Peyer's patch (tissue), 4 donors: ENCODE measurements around the gene MYADM. TPM values are rescaled to one million over a fixed set of nuclear protein-coding genes. Genes with fewer than 3 reads are reported as not detected.
"Not testable (repeated sequence)": the region's sequence is repeated elsewhere in the genome, so short reads cannot be mapped to it uniquely, and the experiment has no call there.

ENCODE experiments used
- DNase-seq, 3 donors: peaks; one replicate each; pipeline ENCODE4 v3.0.0-alpha.2; 2017 to 2019
- H3K27ac ChIP-seq, 4 donors: fragments of 200-600 bp; sonication (generic); one replicate each; pipeline ENCODE4 v1.5.1; 2016 to 2019
- H3K27me3 ChIP-seq, 2 donors: fragments of 200-600 bp; sonication (generic); one replicate each; pipeline ENCODE4 v1.5.1; 2019
- H3K36me3 ChIP-seq, 3 donors: fragments of 200-600 bp; sonication (generic); one replicate each; pipeline ENCODE4 v1.5.1; 2016 to 2019
- H3K4me1 ChIP-seq, 4 donors: fragments of 200-600 bp; sonication (generic); one replicate each; pipeline ENCODE4 v1.5.1; 2016 to 2019
- H3K4me3 ChIP-seq, 4 donors: fragments of 200-600 bp; sonication (generic); 1 replicate in 3 of 4; 2 replicates in 1 of 4; pipeline ENCODE4 v1.5.1; 2016 to 2019; ENCODE audit warnings: mild to moderate bottlenecking in 1 of 4
- H3K9me3 ChIP-seq, 4 donors: fragments of 200-600 bp; sonication (generic); one replicate each; pipeline ENCODE4 v1.5.1; 2016 to 2019; ENCODE audit warnings: mild to moderate bottlenecking in 1 of 4
- POLR2A ChIP-seq, 2 donors: fragments of 450-650 bp; IDR thresholded peaks; one replicate each; pipeline ENCODE4 v1.5.1; 2017; ENCODE audit warnings: antibody characterized with exemption in 2 of 2, mild to moderate bottlenecking in 2 of 2, moderate library complexity in 2 of 2
- total RNA-seq, 4 donors: library from RNA; depleted of rRNA; stranded (reverse); fragments of >200 nt; gene quantifications; one replicate each; pipeline ENCODE4 v1.1.0, GENCODE V29; 2016
- TF ChIP-seq, protein P1 (sequence below), 6 experiments: fragments of 450-650 bp in 4 of 6; fragments of 200-600 bp in 2 of 6; sonication (generic) in 1 of 6; IDR thresholded peaks; one replicate each; pipeline ENCODE4 v1.5.1; 2017 to 2019; ENCODE audit warnings: antibody characterized with exemption in 6 of 6, mild to moderate bottlenecking in 3 of 6, moderate library complexity in 1 of 6

Gene MYADM
- total RNA-seq, 4 donors from 2014 or later, result 11.4 to 52.8 (median 32.5) TPM

DNA sequence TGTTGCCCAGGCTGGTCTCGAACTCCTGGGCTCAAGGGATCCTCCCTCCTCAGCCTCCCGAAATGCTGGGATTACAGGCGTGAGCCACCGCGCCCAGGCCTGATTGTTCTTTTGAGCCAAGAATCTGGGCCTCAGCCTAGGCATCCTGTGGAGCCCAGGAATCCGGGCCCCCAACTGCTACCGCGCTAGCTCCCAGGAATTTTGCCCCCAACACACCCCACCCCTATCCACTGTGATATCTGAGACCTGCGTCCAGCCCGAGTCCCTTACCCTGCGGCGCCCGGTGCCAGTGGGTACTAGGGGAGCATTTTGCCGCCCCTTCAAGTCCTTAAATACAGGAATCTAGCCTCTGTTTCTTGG is 838 bp upstream of the MYADM start:
- H3K4me3 ChIP-seq, result peak overlapping the region; percentile 58 to 73 (median 69)
- no peaks in the 10 kb centered on the region for H3K27me3 ChIP-seq
- H3K9me3 ChIP-seq, result no peaks in the 10 kb centered on the region
- peaks cover 0 to 41% (median 1%) of the 10 kb centered on the region in 4 donors for H3K4me1 ChIP-seq
- DNase-seq, result no peak
- TF ChIP-seq, protein P1, sequence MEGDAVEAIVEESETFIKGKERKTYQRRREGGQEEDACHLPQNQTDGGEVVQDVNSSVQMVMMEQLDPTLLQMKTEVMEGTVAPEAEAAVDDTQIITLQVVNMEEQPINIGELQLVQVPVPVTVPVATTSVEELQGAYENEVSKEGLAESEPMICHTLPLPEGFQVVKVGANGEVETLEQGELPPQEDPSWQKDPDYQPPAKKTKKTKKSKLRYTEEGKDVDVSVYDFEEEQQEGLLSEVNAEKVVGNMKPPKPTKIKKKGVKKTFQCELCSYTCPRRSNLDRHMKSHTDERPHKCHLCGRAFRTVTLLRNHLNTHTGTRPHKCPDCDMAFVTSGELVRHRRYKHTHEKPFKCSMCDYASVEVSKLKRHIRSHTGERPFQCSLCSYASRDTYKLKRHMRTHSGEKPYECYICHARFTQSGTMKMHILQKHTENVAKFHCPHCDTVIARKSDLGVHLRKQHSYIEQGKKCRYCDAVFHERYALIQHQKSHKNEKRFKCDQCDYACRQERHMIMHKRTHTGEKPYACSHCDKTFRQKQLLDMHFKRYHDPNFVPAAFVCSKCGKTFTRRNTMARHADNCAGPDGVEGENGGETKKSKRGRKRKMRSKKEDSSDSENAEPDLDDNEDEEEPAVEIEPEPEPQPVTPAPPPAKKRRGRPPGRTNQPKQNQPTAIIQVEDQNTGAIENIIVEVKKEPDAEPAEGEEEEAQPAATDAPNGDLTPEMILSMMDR (IDR thresholded peaks at IDR 0.05), result no peak
- TF ChIP-seq POLR2A (IDR thresholded peaks at IDR 0.05), result no peak
- peaks cover 0 to 6% (median 0%) of the 10 kb centered on the region in 3 donors for H3K36me3 ChIP-seq
- H3K27ac ChIP-seq, result peak overlapping the region; percentile 72 to 93 (median 80)

DNA sequence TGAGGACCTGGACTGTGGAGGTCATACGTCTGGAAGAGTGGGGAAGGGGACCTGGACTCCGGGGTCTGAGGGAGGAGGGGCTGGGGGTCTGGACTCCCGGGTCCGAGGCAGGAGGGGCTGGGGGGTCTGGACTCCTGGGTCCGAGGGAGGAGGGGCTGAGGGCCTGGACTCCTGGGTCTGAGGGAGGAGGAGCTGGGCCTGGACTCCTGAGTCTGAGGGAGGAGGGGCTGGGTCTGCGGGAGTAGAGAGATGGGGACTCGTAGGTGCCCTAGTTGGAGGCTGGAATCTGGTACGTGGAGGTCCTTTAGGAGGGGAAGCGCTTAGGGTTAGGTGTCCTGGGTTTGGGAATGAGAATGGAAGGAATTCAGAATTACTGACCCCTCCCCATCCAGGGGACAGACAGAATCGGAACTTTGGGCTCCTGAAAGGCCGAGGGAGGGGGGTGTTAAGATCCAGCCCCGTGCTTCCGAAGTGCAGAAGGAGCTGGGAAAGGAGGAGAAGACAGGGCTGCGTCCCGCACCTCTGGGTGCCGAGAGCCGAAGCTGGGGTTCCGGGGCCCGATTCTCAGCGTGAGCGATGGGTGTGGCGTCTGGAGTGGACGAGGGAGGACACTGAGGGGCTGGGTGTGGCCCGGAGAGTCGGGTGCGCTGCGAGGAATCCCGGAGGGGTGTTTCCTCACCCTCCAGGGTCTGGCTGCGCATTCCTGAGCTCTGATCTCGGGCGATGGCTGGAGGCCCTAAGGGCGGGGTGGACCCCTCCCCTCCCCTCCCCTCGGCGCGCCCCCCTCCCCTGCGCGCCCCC is 608 bp downstream of the MYADM start:
- no peaks in the 10 kb centered on the region for H3K9me3 ChIP-seq
- no peak for TF ChIP-seq POLR2A (IDR thresholded peaks at IDR 0.05)
- TF ChIP-seq, protein P1 (IDR thresholded peaks at IDR 0.05), result no peak
- peak overlapping the region; percentile 58 to 73 (median 69) for H3K4me3 ChIP-seq
- H3K27ac ChIP-seq, result peak overlapping the region; percentile 81 to 93 (median 91)
- peaks cover 0 to 6% (median 0%) of the 10 kb centered on the region in 3 donors for H3K36me3 ChIP-seq
- no peaks in the 10 kb centered on the region for H3K27me3 ChIP-seq
- peaks cover 0 to 54% (median 1%) of the 10 kb centered on the region in 4 donors for H3K4me1 ChIP-seq
- peak in 2 of 3 donors; percentile 70 to 72 for DNase-seq

DNA sequence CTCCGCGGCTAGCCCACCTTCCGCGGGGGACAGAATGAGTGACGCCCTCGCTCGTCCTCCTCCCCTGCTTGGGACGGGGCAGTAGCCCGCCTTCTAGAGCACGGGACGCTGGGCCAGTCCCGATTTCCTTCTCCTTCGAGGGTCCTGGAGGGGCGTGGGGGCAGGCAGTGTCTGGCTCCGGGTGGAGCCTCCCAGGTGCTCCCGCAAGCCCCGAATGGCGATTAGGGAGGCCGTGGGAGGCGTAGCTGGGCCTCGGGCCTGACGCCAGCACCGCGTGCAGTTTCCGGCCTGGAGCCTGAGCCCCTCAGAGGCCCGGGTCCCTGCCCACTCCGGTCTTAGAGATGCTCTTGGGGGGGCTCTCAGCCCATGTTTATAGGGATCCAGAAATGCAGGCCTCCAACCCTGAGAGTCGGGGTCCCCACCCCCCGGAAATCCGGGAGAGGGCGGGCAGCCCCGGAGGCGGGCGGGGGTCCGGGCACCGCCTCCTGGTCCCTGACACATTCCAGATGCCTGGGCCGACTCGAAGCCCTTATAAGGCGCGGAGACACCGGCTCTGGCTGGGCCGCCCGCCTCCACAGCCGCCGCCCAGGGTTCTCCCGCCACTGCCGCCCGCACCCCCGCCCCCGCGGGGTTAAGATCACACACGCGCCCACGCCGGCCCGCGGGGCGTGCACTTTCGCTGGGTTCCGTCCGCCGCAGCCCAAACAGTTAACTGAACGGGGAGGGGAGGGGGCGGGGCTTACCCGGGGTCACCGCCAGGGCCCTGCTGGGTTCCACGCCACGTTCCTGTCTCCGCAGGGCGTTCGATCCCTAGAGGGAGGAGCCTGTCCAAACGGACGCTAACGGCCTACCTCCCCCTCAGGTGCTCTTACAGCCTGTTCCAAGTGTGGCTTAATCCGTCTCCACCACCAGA is 1.5 kb downstream of the MYADM start:
- peak; percentile 76 to 93 (median 90) for DNase-seq
- peaks cover 0 to 15% (median 0%) of the 10 kb centered on the region in 3 donors for H3K36me3 ChIP-seq
- H3K4me3 ChIP-seq, result peak overlapping the region; percentile 58 to 73 (median 69)
- TF ChIP-seq POLR2A (IDR thresholded peaks at IDR 0.05), result peak in 1 of 2 donors; percentile 7
- TF ChIP-seq, protein P1 (IDR thresholded peaks at IDR 0.05), result peak in 5 of 6 experiments; percentile 9 to 58 (median 51)
- no peaks in the 10 kb centered on the region for H3K27me3 ChIP-seq
- H3K27ac ChIP-seq, result peak overlapping the region; percentile 81 to 93 (median 91)
- no peaks in the 10 kb centered on the region for H3K9me3 ChIP-seq
- H3K4me1 ChIP-seq, result peaks cover 0 to 62% (median 1%) of the 10 kb centered on the region in 4 donors

DNA sequence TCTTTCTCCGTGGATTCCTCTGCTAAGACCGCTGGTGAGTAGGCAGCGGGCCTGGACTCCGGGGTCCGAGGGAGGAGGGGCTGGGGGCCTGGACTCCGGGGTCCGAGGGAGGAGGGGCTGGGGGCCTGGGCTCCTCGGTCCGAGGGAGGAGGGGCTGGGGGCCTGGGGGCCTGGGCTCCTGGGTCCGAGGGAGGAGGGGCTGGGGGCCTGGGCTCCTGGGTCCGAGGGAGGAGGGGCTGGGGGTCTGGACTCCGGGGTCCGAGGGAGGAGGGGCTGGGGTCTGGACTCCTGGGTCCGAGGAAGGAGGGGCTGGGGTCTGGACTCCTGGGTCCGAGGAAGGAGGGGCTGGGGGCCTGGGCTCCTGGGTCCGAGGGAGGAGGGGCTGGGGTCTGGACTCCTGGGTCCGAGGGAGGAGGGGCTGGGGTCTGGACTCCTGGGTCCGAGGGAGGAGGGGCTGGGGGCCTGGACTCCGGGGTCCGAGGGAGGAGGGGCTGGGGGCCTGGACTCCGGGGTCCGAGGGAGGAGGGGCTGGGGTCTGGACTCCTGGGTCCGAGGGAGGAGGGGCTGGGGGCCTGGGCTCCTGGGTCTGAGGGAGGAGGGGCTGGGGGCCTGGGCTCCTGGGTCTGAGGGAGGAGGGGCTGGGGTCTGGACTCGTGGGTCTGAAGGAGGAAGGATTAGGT is 2.3 kb downstream of the MYADM start:
- Histone ChIP-seq H3K4me1 (peaks cover 0 to 68% (median 1%) of the 10 kb centered on the region in 4 donors), H3K4me3 (peak overlapping the region; percentile 58 to 73 (median 69)), H3K27ac (peak overlapping the region; percentile 81 to 93 (median 91)), H3K36me3 (peaks cover 0 to 20% (median 0%) of the 10 kb centered on the region in 3 donors)
- not testable (repeated sequence) for DNase-seq, H3K27me3 ChIP-seq, H3K9me3 ChIP-seq

DNA sequence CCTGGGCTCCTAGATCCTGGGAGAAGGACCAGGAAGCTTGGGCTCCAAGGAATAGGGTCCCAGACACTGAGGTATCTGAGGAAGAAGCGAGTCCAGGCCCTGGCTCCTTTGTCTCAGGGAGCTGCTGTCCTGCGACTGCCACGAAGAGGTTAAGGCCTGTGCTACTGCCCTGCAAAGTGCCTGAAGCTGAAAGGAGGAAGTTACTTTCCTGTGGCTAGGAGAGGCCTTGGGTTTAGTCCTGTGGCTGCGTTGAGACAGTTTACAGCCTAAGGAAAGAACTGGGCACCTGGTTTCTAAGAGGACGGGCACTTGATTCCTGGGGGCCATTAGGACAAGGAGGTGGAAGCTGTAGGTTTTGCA is 2.8 kb downstream of the MYADM start:
- peak in 1 of 3 donors; percentile 68 for DNase-seq

DNA sequence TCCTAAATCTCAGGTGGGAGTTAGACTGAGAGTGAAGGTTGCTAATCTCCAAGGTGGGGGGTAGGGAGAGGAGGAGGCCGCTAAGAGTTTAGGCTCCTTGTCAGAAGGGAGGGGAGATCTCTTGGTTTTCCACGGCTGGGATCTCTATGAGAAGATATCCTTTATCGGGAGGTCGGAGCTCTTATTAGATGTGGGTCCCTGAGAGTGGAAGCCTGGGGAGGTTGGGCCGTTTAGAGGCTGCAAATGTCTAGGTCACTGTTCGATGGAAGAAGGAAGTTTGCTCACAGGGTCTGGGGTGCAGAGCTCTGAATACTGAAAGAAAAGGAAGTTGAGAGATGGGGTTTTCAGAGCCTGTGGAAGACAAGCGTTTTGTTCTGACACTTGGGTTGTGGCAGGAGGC is 3.8 kb downstream of the MYADM start:
- H3K27me3 ChIP-seq, result no peaks in the 10 kb centered on the region
- peaks cover 0 to 61% (median 1%) of the 10 kb centered on the region in 4 donors for H3K4me1 ChIP-seq
- no peaks in the 10 kb centered on the region for H3K9me3 ChIP-seq
- no peak for TF ChIP-seq POLR2A (IDR thresholded peaks at IDR 0.05)
- TF ChIP-seq, protein P1 (IDR thresholded peaks at IDR 0.05), result no peak
- H3K27ac ChIP-seq, result peak overlapping the region in 1 of 4 donors; percentile 25
- peaks cover 0 to 31% (median 0%) of the 10 kb centered on the region in 3 donors for H3K36me3 ChIP-seq
- peak overlapping the region in 1 of 4 donors; percentile 69 for H3K4me3 ChIP-seq
- no peak for DNase-seq

More for the DNA sequence above, 2.8 kb downstream of the MYADM start:
- Histone ChIP-seq H3K27me3 (no peaks in the 10 kb centered on the region), H3K9me3 (no peaks in the 10 kb centered on the region), H3K4me3 (peak overlapping the region in 3 of 4 donors; percentile 58 to 69 (median 69)), H3K4me1 (peaks cover 0 to 71% (median 1%) of the 10 kb centered on the region in 4 donors), H3K36me3 (peaks cover 0 to 26% (median 0%) of the 10 kb centered on the region in 3 donors), H3K27ac (peak overlapping the region; percentile 81 to 93 (median 91))
- no peak for TF ChIP-seq POLR2A (IDR thresholded peaks at IDR 0.05)
